HG03378 (cell line): ENCODE results near the gene C12orf42.

Experiments used
- ATAC-seq: cut with Tn5 transposase; IDR thresholded peaks from one replicate; pipeline ENCODE4 v1.9.1; 2021; ENCODE audit warnings: mild to moderate bottlenecking, moderate library complexity; ENCODE audit not compliant: unreplicated experiment

The C12orf42 gene

DNA sequence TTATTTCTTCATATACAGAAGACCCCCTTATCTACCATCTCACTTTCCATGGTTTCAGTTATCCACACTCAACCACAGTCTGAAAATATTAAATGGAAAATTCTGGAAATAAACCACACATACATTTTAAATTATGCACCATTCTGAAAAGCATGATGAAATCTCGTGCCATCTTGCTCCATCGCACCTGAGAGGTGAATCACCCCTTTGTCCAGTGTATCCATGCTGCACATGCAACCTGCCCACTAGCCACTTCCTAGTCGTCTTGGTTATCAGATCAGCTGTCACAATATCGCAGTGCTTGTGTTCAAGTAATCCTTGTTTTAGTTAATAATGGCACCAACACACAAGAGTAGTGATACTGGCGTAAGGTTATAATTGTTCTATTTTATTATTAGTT lies 145.7 kb downstream of the C12orf42 start:
- no peak for ATAC-seq

DNA sequence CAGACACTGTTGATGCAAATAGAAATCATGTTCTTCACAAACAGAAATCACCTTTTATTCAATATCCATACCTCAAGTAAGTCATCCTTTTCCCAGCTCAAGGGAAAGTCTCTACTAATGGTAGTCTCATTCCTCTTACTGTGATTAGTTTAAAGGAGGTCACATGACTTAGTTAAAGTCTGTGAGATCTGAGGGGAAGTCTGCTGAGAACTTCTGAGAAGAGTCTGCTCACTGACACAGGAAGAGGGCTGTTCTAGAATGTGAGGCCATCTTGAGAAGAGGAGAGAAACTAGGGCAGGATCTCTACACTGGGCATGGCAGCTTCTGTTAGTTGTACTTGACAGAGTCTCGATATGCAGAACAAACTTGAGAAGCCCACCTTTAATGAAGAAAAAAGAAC lies 146.8 kb downstream of the C12orf42 start:
- no peak for ATAC-seq

DNA sequence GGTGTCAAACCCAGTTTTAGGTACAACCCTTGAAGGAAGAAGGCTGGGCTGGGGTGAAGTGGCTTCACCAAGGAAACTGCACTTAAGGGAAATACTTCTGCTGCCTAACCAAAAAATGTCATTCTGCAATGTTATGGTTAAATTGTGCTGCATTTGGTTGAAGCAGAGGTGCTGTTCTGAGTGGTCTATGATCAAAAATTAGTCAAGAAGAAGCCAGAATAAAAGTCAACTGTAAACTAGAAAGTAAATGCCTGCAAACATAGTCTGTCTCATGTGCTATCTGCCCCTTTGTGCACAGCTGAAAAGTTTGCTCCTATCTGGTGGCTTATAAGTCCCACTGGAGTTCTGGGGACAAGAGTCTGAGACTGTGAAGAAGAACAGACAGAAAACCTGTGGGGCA lies 158.8 kb downstream of the C12orf42 start:
- ATAC-seq, result no peak

DNA sequence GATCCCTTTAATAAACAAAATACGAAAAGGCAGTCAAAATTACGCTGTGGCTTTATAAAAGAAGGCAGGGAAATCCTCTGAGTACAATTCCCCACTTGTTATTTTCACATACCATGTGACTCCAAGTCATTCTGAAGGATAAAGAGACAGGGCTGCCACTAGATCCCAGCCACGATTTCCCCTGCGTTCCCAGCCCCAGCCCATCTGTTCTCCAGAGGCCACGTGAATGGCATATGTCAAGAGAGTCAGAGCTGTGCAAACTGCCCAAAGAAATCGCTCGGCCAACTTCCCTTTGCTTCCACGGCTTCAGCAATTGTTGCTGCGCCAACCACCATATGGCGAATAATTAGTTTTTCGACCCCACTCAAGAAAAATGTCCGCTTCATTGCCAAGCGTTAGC lies 161.3 kb downstream of the C12orf42 start:
- ATAC-seq, result no peak

DNA sequence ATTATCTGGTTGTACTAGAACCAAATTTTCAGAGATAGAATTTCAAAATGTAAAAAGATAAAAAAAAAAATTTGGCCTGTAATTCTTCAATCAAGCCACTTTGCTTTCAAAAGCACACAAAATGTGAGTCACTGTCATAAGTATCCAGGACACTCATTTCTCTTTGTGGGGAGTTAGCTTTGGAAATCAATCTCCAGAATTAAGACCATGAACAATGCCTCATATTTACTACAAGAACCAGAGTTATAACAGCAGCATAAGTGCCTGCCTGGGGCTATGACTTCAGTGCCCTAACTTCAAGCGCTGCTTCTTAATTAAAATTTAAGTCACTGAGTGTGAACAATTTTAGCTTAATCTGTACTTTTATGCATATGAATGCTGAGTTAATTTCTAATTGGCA lies 162.1 kb downstream of the C12orf42 start:
- ATAC-seq, result no peak

DNA sequence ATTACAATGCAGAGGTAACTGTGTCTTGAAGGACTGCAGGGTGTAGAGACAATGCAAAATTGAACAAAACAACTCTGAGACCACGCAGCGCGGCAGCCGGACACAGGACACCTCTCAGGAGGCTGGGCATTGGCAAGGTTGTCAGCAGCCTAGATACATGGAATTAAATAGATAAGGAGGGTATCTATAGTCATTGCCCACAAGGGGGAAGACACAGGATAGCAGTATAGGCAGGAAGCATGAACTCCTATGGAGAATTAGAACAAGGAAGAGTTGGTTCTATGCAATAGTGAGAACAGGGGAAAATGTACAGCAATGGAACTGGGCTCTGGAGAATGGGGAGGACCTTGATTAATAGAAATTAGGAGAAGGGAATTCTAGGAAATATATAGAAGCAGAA lies 164.1 kb downstream of the C12orf42 start:
- no peak for ATAC-seq

DNA sequence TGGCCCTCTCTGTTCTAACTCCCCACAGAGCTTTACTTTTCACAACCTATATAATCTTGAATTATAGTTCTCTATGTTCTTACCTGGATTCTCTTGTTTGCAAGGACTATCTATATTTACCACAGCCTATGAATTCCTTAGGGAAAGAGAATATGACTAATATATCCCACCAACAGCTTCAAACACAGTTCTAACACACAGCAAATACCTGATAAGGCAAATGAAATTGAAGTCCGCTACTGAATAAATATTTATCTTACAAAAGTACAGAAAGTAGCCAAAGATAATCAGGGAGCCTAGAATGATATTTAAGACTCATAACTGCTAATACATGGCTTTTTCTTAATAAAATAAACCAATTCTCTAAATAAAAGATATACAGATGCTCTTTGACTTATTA lies 165.1 kb downstream of the C12orf42 start:
- ATAC-seq, result no peak

DNA sequence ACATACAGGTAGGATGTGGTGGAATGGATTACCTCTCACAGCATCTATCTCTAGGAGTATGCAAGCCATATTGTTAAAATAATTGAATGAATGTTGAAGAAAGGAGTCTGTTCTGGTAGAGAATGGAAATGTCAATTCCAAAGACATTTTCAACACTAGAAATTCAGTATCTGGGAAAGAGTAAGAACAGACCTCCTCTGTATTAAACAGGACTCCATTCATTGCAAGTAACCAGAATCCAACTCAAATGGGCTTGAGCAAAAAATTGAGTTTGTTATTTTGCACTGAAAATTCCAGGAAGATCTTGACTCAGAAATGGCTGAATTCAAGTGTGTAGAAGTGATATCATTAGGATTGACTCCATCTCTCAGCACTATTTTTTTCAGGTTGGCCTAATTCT lies 168.1 kb downstream of the C12orf42 start:
- no peak for ATAC-seq

DNA sequence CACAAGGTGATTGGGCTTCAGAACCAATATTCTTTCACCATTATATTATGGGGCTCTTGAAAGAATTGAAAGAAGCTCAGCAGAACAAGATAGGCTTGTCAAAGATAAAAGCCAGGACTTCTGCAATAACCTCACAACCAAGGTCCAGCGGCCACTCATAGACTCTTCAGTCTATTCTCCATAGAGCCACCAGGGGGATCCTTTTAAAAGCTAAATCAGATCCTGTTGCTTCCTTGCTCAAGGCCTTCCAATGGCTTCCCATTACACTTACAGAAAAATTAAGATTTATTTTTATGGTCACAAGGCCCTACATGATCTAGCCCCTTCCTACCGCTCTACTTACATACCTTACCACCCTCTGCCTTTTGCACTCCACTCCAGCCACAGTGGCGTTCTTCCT lies 169.6 kb downstream of the C12orf42 start:
- no peak for ATAC-seq

DNA sequence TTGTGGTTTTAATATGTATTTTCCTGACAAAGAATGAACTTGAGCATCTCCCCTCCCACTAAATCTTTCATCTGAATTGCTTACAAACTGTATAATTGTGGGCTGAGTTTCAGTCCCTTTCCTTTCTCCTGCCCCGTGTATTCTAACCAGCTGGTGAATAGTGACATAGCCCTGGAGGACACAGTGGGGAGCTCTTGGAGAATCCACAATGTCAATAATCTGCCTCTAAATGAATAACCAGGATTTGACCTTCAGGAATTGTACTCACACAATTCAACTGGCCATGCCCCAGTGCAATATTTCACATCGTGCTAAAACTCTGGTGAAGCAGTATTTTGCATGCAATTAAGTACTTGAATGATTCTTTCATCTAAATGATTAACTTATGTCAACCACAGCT lies 177.2 kb downstream of the C12orf42 start:
- ATAC-seq, result no peak

DNA sequence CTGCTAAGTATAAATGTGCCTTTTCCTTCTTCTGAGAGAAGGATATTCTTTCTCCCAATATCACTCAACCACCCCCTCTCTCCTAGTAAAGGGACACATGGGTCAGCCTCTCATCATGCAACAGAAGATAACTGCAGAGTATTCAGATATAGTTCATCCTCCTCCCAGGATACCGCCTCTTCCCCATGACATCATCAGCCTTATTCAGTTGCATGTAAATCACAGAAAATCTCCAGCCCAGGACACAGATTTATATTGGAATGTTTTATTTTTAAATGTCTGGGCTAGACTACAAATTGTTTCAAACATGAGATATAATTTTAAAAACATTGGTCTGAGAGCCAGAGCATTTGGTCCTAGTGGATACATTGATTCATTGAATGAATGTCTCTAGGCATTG lies 178.5 kb downstream of the C12orf42 start:
- ATAC-seq, result no peak

DNA sequence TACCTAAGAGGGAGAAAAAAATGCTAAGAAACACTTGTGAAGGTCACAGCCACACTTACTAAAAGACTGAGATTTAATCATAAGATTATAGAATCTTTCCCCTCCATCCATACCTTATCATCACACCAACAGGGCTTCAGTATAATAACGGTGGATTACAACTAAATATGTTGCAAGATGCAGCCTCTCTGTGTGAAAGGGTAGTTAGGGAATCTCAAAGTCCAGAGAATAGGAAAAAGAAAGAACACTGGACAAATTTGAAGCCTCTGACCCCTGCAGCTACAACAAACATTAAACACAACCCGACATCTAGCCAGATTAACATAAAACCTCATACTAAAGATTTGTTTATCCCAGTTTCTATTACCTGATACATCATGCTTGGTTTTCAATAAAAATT lies 181.0 kb downstream of the C12orf42 start:
- ATAC-seq, result no peak

DNA sequence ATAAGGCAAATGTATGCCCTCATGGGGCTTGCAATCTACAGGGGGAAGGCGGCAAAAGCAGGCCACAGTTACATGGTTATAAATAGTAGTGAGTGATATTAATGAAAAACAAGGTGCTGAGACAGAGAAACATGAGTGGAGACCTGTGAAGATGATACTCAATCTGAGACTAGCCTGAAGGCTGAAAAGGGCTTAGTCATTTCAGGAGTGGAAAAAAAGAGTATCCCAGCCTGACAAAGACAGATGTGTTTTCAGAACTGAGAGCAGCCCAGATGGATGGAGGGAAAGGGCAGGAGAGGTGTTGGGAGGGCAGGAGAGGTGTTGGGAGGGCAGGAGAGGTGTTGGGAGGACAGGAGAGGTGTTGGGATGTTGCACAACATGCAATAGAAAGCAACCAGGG lies 181.9 kb downstream of the C12orf42 start:
- no peak for ATAC-seq

DNA sequence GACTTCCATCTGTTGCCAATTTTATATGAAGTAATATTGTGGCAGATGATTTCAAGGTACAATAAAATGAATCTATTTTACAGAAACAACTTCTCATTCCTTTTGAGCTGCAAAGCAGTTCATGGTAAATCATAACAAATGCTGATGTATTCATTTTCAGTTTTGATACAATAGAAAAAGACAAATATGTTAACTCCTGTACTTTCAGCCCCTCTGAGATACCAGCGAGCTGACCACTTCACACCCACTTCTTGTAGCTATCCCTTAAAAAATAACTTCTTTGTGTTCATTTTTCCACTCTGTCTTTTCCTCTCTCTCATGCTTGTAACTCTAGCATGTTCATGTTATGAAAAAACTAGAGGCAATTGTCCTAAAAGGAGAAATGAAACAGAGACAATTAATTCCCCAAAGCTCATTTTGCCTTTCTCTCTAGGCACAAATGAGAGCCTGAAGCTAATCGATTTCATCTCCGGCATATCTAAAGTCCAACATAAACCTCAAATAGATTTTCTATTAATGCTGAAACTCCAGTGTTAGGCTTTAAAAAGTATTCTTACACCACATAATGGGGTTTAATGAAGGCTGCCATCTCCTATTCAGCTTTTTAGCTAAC lies 182.9 kb downstream of the C12orf42 start:
- no peak for ATAC-seq

DNA sequence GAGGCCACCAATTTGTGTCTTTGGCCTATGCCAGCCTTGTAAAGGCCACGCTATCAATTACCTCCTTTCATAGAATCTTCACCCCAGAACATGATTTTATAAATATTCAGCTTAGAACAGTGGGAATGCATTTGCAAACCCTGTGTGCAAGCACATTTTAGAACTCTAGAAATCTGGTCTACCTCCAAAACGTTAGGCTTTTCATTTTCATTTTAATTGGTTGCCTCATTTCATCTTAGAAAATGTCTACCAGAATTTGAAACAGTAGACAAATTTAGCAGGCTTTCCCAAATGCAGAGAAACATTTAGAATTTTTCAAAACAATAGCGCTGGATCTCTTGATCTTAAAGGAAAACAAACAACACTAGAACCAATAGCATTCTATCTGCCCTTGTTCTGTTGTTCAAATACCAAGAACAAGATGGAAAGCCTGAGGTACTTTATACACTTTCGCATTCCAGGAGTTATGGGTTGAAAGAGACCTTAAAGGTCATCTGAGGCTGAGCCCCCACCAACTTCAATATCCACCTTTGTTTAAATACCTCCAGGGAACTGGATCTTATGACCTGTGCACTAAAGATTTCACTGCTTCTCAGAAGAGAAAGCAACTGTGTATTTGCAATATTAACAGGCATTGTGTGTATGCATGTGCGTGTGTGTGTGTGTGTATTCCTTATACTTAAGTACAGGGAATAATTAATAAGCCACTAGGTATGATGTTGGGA lies 185.1 kb downstream of the C12orf42 start:
- no peak for ATAC-seq

DNA sequence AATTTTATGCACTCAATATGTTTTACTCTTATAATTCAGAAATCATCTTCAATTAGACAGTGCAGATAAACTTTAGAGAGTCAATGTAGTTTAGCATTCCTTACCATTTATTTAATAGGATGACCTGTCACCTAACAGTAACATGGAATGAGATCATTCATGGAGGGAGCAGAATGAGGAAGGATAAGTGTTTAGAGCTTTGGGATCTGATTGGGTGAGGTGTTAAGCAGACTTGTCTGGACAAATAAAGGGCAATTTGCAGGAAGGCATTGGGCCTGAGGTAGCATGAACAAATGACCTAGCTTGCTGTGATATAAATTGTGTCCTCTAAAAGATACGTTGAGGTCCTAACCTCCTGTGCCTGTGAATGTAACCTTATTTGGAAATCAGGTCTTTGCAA lies 187.4 kb downstream of the C12orf42 start:
- ATAC-seq, result no peak

DNA sequence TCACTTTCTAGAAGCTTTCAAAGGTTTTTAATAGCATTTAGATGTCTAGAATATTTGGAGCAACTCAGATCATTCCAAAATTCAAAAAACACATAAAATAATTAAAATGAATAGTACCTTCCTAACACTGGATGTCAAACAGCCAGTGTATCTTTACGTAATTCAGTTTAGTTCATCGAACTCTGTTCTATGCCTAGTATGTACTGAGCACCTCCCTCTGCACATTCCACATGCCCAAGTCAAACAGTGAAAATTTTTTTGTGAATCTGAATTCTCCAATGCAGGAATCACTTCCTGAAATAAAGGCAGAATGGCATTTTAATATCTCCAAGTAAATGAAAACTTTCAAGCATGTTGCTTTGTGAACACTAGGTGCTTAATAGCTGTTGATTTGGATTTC lies 192.3 kb downstream of the C12orf42 start:
- ATAC-seq, result no peak

DNA sequence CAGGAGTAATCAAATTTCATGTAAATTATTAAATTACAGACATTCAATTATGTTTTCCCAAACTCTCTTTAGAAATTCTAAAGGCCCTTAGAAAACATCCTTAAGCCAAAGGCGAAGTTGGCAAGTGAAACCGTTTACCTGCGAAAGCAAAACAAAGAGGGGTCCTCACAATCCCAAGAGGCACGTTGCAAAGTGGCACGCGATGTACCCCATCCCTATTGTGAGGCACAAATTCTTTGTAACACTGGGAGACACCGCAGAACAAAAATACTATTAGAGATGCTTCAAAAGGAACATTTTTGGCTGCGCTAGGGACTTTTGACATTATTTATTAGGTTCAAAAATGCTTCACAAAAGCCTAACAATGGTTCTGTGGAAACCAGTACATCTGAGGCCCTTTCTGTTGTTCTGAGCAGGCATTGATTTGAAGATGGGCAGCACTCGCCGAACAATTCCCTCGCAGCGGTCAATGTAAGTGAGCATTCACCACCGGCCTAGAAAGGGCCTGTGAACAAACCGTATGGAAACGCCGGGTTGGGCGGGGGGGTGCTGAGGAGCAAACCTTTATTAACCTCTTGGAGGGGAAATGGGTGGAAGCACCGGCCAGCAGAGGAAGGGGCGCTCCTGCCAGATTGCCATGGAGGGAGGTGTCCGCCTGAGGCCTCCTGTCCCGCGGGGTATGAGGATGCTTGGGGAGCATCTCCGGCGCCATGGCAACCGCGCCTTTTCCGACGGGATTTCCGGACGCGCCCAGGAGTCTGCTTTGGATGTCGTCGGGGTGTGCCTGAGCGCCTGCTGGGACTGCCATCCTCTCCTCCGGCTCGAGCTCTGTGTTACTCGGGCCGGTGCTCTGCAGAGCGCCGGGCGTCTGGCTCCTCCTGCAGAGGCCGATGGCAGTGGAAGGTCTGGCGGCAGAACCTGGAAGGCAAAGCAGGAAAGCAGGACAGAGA lies 193.9 kb downstream of the C12orf42 start:
- no peak for ATAC-seq

DNA sequence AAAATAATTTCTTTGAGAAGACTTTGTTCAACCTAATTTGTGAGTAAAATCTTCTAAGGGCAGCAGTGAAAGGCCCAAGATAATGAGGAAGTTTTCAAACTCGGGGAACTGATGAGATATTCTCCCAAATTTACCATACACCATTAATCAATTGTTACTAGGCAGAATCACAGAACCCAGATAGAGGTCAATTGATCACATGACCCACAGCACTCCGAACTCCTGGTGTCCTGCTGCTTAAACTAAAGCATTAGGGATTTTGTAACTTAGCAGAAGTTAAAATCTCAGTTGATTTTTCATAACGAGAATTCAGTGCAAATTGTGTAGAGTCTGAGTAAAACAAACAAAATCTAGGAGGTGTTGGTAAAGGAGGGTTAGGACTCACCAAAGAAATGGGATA lies 207.8 kb downstream of the C12orf42 start:
- no peak for ATAC-seq

DNA sequence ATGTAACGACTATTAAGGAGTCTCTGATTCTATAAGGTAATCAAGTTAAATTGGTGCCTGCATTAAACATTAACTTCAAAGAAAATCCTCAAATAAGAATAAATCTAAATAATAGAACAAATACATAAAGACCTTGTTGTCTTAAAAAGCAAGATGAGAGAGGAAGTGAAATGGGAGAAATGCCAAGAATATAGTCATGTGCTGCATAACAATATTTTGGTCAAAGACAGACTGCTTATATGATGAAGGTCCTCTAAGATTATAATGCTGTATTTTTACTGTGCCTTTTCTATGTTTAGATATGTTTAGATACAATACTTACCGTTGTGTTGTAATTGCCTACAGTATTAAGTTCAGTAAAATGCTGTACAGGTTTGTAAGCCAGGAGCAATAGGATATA lies 213.6 kb downstream of the C12orf42 start:
- no peak for ATAC-seq

DNA sequence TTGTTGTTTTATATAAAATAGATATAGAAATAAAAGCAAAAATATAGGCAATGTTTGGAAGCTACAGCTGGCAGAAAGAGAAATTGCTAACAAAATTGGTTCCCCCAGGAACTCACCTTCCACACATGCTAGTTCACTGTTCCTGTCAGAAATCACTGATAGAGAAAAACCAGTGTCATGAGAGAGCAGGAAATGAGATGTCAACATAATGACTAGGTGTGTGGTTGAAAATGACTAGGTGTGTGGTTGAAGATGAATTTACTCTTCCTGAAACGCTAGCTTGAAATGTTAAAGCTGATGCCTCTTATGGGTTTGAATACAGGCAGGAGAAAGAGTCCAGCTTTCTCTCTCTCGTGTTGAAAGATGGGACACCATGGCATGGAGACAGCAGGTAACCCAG lies 216.3 kb downstream of the C12orf42 start:
- ATAC-seq, result peak; percentile 95

DNA sequence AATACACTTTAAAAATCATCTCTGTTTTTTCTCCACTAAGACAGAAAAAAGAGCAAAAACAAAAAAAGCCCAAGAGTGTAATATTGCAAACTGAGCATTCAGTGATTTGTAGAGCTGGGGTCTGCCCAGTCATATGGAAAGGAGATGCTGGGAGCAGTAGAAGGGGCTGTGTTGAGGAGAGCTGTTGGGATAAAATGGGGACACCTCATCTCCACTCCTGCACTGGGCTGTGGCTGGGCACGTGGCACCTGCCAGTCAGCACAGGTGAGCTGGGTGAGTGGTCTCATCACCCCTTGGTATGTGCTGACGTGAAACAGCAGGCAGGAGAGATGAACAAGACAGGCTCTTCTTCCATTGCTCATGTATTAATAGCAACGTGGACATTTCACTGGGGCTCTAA lies 217.4 kb downstream of the C12orf42 start:
- no peak for ATAC-seq
